Panc1 (cell line): ENCODE results near the gene ADGRG2.

ENCODE experiments used
- CTCF ChIP-seq: fragments of 450-650 bp; IDR thresholded peaks from 2 replicates; pipeline ENCODE4 v1.5.1; 2017; ENCODE audit warnings: mild to moderate bottlenecking
- POLR2AphosphoS5 ChIP-seq: IDR thresholded peaks from 2 replicates; pipeline ENCODE4 v1.6.1; 2012; ENCODE audit warnings: mild to moderate bottlenecking, low read depth, low read length, moderate library complexity
- TCF7L2 ChIP-seq: IDR thresholded peaks from 2 replicates; pipeline ENCODE4 v1.6.1; 2011; ENCODE audit warnings: mild to moderate bottlenecking, low read depth, low read length, inconsistent platforms
- TF ChIP-seq, protein P1 (sequence below), 2 experiments: IDR thresholded peaks; 2 replicates each; pipeline ENCODE4 v1.6.1; 2011 to 2012; ENCODE audit warnings: low read depth in 2 of 2, control low read depth in 1 of 2, low read length in 1 of 2, mild to moderate bottlenecking in 1 of 2, moderate library complexity in 1 of 2; ENCODE audit not compliant: insufficient read depth in 1 of 2

DNA sequence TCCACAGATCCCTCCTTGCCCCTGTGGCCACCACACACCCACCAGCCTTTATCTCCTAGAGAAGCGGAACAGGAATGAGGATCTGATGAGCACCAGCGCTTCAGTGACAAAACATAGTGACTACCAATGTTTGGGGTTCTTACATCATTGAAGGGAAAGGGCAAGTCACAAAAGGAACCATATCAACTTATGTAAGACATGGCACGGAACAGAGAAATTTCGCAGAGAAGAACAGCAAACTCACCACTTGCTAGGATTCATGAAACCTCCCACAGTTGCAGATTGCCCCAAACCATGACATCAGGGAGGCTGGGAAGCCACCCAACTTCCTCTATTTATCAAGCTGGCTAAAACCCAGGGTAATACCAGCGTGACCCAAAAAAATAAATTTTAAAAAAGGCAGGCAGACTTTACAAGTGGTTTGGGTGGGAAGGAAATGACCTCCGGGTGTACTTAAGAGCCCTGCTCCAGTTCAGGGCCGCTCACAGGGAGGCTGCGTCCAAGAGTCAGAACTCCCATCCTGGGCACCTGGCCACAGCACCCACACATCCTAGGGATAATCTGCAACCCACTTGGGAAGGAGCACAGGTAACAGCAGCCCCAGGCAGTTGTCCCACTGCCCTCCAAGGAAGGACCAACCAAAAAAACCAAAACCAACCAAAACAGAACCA is 36.0 kb downstream of the ADGRG2 start:
- no peak for TF ChIP-seq CTCF
- TF ChIP-seq TCF7L2 = no peak
- no peak for TF ChIP-seq POLR2AphosphoS5
- TF ChIP-seq, protein P1, sequence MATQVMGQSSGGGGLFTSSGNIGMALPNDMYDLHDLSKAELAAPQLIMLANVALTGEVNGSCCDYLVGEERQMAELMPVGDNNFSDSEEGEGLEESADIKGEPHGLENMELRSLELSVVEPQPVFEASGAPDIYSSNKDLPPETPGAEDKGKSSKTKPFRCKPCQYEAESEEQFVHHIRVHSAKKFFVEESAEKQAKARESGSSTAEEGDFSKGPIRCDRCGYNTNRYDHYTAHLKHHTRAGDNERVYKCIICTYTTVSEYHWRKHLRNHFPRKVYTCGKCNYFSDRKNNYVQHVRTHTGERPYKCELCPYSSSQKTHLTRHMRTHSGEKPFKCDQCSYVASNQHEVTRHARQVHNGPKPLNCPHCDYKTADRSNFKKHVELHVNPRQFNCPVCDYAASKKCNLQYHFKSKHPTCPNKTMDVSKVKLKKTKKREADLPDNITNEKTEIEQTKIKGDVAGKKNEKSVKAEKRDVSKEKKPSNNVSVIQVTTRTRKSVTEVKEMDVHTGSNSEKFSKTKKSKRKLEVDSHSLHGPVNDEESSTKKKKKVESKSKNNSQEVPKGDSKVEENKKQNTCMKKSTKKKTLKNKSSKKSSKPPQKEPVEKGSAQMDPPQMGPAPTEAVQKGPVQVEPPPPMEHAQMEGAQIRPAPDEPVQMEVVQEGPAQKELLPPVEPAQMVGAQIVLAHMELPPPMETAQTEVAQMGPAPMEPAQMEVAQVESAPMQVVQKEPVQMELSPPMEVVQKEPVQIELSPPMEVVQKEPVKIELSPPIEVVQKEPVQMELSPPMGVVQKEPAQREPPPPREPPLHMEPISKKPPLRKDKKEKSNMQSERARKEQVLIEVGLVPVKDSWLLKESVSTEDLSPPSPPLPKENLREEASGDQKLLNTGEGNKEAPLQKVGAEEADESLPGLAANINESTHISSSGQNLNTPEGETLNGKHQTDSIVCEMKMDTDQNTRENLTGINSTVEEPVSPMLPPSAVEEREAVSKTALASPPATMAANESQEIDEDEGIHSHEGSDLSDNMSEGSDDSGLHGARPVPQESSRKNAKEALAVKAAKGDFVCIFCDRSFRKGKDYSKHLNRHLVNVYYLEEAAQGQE (IDR thresholded peaks at IDR 0.05; ENCODE audit: insufficient read depth in 1 of 2, low read depth in 2 of 2, low read length in 1 of 2) = no peak
